SKM-1 (cell line): ENCODE data around the gene SPATA31E1.

Experiments used
- DNase-seq: peaks from one replicate; lab custom pipeline; 2025; ENCODE audit not compliant: unreplicated experiment; lab: John Stamatoyannopoulos, UW

The SPATA31E1 gene

DNA sequence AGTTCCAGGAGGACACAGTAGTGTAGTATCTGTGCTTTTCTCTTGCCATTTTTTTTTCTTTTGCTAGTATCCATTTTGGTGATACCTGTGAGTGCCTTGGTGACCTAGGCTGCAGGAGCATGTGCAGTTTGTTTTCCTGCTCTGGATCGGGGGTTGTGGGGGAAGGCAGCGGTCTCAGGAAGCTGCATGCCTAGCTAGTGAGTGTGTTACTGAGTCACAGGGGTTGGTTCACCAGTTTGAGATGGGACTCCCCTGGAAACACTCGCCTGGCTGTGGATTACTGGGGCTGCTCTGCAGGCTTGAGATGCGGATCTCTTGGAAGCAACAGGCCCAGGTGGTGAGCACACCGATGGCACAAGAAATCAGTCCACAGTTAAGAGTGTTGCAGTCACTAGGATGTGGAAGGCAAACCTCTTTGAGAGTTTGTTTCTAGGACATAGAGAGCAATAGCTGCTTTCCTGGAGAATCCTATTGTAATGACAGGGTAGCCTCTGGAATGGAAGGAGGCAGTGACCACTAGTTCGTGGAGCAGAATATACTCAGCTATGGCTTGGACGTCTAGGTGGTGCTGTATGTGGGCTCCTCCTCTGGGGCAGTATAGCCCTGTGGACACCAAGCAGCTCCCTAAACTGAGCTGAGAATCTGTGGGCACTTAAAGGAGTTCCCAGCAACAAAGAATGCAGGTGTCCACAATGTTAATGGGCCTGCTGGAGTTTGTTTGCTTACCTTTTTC lies 20.0 kb upstream of the SPATA31E1 start:
- DNase-seq, result no peak

DNA sequence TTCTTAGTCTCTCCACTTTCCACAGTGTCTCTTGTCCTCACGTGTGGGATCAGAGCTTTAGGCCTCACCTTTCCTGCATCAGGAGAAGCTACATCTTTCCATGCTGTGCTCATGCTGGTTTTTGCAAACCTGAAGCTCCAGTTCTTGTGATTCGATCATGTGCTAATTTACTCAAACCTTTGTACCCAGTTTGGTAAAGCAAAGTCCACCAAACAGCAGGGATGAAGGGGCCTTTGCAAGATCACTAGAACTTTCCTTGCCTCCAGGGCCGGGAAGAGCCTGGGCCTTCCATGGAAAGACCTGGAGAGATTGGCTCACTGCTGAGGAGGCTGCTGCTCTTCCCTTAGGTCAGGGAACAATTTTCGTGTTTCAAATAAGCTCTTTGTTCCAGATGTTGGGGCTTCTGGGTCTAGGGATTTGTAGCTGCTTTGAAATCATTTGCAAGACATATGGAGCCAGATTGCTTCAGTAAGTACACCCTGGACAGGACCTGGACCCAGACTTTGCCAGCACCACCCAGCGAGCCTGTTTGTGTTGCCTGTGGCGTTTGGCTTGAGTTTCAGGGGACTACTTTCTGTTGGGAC lies 18.7 kb upstream of the SPATA31E1 start:
- DNase-seq, result no peak

DNA sequence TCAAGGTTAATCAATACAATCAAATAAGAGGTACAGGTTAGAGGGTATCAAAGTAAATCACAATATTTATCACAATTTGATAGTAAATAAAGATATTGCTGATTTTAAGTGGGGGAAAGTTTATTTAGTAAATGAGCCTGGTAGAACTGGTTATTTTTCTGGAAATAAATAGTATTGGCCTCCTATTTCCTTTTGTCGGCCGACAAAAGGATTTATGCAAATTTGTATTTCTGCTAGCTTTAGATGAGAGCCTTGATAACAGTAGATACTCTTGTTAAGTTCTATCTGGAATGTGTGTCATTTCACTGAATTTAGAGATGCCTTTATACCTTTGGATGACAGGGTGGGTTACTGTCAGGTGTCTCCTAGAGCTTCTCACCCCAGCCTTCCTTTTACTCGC lies 17.8 kb upstream of the SPATA31E1 start:
- DNase-seq, result no peak

DNA sequence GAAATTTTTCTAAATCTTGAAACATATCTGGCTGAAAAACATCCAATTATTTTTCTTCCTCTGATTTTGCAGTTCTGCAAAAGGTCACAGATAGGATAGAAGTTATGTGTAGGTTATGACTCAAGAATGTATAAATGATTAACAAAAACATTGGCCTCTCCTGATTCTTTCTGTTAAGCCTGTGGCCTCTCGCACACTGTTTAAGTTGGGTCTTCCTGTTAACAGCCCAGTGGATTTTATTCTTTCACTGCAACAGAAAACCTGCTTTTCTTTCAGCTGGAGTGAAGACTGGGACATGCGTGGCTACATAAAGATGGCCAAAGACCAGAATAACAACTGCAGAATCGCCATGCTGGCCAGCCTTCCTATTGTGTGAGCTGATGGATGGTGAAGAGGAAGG lies 17.1 kb upstream of the SPATA31E1 start:
- no peak for DNase-seq

DNA sequence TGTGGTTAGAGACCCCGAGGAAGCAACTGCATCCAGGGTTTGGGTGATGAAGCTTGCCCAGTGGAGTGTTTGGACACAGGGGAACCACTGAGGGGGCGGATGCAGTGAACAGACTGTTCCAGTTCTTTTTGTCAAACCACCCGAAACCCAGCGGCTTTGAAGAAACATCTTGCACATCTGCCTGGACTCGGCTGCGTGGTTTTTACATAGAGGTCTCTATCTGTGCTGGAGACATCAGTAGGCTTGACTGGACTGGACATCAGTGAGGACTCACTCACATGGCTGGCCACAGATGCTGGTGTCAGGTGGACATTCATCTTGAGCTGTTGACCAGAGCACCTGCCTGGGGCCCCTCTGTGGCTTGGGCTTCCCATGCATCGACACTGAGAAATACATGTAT lies 15.3 kb upstream of the SPATA31E1 start:
- DNase-seq, result no peak

DNA sequence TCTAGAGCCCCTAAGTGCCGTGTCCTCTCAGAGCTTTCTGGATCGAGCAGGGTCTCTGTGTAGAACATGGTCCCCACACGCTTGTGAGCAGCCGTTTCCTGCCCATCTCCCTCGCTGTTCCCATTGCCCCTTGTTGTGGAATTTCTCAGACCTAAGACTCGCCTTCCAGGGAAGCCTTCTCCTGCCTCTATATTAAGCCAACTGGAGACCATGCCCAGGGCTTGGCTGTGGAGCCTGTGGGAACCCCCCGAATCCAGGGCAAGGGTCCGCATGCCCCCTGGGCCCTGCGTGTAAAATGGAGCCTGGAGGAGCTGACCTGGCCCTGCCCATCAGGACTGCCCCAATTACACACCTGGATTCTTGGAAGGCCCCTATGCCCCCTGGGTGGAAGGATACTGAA lies 14.5 kb upstream of the SPATA31E1 start:
- DNase-seq, result no peak

DNA sequence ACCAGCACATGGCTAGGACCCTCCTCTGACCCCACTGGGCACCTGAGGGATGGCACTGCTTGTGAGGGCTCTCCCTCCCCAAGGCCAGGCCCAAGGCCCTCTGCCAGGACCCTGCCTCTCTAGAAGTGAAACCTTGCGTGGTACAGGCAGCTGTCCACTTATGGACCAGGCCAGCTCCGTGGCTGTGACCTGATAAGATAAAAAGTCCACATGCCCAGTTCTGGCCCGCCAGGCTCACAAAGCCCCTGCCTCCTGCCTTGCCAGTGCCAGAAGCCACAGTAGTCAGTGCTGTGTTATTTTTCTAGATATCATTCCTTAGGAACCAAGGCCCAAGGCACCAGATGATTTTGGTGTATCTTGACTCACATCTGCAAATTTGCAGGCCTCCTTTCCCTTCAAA lies 14.0 kb upstream of the SPATA31E1 start:
- DNase-seq, result no peak

DNA sequence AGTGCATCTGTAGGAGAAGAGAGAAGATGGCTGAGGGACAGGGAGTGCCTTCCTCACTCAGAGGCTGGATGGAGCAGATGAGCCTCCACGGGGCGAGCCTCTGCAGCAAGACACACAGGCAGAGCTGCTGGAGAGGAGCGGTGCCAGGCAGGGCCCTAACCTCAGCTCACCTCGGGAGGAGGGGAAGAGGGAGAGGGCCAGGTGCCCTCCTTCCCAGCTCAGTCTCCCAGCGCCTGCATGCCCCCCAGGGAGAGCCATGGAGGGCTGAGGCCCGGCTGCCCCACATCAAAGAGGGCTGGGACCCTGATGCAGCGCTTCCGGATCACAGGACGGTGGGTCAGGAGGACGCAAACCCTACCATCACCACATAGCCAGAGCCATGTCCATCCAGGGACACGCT lies 13.6 kb upstream of the SPATA31E1 start:
- no peak for DNase-seq

DNA sequence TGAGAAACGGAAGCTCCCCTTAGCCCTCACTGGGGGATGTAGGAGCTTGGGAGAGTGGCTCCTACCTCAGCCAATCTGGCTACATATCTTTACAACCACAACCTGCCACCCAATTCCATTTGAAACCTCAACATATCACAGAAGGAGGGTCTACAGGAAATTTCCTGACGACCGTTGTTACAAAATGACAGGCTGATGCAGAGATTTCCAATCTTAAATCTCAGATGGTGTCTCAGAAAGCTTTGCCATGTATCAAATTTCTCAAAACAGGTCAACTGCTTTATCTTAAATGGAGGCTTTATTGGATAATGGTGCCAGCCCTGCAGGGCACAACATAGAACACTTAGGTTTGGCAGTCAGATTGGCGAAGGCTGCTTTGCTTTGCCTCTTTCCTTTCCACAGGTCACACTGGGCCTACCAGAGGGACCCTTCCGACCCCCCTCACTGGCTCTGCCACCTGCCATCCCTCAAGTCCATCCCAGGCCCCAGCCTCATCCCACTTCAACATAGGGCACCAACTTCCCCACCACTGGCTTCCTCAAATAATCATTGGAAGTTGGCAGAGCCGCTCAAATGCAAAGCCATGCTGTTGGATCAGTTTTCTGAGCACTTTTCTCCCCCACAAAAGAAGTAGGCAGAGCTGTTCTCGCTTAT lies 11.1 kb upstream of the SPATA31E1 start:
- no peak for DNase-seq

DNA sequence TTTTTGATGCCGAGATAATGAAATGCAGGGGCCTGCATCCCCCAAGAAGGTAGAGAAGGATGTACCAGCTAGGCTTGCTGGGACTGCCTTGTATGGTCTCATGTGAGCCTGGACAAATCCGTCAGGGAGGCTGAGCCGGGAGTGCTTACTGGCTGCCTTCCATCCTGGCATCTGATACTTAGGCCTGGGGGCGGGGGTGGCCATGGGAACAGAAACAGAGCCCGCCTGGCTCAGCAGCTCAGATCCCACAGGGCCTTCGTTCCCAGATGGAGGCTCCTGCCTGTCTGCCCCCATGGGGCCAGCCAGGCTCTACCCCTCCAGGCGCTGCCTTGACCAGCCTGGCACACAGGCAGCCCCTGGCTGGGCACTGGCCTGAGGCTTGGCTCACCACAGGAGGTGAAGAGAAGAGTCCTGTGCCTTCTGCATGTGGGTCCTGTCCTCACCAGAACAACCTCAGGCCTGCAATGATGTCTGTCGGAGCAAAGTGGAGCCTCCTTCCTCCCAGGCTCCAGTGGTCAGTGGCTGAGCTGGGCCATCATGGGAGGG lies 10.5 kb upstream of the SPATA31E1 start:
- no peak for DNase-seq

DNA sequence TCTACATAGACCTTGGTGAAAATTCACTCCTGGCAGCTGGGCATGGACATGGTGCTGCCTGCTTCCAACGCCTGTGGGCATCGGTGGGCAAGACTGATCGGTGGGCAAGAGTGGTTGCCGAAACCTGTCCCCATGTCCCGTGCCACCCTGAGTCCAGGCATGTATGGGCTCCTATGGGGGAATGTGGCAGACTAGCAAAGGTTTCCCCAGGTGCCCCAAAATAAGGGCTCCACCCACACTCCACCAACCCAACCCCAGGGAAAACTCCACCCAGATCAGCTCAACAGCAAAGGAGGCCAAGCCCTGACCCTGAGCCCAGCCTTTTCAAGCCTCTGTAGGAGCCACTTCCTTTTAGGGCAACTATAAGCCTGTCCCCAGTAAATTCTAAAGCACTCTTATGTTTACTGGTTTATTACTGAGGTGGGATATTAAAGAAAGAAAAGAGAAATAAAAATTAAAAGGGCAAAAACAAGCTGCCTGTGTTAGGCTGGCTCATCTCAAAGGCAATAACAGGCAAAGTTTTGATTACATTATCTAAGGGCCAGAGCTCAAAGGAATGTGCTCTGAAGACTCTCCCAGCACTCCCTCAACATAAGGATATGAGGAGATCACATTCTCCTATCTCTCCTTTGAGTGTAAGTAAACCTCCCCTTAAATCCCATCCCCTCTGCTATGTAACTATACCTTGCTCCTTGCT lies 8.9 kb upstream of the SPATA31E1 start:
- no peak for DNase-seq

DNA sequence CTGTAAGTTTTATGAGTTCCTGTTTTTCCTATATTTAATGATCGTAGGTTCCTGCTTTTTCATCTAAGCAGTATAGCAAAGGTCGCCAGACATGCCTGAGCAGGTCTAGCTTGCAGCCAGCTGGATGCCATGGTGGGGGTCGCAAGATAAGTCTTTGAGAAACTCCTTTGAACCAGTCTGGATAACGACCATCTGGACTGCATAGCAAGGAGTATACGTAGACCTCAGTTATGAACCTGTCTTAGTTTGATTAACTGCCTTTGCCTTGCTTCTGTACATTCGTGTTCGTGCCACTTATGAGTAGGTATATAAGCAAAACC lies 8.4 kb upstream of the SPATA31E1 start:
- no peak for DNase-seq

DNA sequence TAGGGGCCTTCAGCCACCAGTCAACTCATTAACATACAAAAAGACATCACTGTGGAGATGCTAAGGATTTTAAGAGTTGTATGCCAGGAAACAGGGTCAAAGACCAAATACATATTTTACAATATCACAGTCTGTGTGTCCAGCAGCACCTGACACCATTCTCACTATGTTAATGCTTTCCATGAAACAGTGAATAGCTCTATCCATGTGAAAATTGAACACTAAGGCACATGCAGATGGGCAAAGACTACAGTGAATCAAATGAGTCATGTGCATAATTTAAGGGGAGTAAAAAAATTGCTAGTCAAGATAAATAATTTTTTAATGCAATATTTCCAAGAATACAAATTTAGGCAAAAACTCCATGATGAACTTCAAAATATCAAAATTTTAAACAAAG lies 7.6 kb upstream of the SPATA31E1 start:
- no peak for DNase-seq

DNA sequence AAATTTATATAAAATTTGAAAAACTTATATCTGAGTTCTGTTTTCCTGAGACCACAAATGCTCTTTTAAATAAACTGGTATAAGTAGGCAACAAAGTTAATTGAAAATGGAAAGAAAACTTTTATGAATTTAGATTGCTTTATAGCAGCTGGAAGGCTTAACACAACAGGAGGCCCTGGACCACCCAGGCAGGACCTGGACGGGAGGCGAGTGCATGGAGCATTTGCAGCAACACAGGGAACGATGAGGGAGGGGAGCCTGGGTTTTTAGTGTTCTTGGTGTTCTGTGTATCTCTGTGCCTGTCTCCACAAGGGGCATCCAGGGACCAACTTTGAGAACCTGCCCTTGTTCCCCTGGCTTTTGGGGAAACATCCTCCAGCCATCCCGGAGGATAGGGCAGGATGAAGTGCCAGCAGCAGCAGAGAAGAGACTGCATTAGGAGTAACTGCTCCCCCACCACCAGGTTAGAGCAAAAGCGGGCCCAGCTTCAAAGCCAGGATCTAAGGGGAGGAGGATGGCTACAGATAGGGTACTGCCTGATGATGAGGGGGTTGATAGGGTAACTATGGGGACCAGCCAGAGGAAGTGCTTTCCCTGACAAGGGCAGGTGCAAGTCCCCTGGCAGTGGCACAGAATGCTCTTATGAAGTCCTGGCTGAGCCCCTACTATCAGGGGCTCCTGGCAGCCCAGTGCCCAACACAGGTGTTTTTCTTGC lies 6.7 kb upstream of the SPATA31E1 start:
- DNase-seq, result no peak

DNA sequence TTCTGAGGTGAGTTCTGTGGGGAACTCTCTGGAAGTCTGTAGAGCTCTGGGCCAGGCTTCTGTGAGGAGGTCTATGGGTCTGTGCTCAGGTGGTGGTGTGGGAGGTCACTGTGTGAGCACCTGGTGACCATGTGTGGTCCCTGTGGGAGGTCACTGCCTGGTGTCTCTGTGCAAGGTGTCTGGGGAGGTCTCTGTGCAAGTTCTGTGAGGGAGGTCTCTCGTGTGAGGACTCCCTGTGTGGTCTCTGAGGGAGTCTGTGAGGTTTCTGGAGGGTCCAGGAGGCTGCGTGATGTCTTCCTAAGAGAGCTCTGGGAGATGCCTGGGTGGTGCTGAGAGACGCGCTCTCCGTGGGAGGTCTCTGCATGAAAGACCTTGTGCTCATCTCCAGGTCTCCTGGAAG lies 6.0 kb upstream of the SPATA31E1 start:
- no peak for DNase-seq

DNA sequence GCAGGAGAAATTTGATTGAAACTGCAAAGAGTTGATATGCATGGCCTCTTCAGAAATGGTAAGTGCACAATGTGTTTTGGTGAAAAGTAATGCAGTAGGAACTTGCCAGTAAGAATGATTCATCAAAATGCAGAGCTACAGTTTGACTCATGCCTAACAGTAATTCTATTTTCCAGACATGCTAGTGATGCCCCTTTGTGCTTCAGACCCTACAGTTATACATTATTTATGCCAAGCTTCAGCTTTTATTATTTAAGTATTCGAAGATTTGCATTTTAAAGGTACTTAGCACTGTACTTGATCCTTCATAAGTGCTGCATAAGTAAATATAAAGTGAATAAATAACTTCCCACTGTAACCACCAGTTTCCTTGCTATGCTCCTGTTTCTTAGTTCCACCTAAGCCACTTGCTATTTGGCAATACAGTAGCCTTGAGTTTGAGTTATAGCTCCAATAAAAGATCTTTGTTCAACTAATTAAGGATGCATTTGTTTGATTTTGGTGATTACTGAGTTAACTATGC lies 3.6 kb upstream of the SPATA31E1 start:
- no peak for DNase-seq

DNA sequence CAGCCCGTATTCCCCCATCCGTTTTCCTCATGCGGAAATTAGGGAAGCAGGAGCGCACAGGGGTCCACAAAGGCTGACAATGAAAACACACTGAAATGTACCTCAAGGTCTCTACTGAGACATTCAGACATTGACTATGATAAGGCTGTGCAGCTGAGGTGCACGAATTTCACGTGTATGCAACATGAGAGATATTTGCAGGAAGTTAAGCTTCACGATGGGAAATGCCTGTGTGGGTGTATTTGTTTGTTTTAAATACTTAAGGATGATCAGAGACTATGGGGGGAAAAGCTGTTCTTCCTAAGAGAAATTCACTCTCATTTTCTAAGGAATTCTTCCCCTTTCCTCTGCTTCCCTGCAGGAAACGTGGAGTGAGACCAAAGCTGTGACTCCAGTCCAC lies 2.6 kb upstream of the SPATA31E1 start:
- DNase-seq, result no peak

DNA sequence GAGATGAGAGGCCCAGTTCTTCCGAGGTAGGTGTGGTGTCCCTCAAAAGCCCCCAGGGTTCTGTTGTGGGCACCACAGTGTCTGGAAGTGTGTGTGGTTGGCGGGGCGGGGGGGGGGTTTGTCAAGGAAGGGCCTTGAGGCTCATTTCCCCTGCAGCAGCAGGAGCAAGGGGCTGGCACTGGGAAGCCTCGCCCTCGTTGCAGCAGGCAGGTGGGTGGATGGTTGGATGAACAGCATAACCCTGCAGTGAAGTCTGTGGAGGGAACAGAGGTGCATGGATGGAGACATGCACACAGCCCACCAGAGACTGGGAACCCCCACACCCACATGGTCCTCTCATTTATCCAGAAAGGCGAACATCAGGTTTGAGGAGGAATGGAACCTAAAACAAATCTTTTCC lies 2.0 kb upstream of the SPATA31E1 start:
- no peak for DNase-seq

DNA sequence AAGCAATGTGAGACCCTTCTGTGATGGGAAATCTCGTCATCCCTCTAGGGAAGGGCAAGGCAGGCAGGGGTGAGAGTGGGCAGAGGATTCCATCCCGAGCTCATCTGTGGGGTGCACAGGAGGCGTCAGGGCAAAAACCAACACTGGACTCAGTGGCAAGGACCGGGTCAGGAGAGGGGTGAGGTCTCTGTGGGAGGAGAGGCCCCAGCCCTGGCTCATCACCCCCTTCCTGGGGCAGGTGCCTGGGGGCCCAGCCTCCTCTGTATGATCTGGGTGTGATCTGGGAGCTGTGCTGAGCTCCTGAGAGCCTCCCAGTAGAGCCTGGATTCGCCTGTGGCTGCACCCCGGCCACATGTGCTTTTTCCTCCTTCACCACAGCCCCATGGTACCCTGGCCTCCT lies 597 bp downstream of the SPATA31E1 start:
- DNase-seq, result no peak

DNA sequence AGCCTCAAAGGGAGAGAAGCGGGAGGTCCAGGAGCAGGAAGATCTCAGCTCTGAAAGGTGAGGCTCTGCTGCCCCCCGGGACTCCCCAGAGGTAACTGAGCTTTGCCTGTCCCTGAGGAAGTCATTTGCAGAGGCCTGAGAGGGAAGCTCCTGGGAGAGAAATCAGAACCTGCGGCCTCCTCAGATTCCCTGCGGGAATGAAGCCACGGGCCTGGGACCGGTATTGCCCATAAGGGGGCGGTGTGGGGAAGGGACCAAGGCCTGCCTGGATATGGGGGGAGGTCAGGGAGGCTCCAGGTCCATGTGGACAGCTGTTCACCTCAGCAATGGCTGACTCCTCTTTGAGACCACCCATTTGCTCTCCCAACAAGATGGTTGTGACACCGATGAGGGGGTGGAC lies 1.3 kb downstream of the SPATA31E1 start:
- no peak for DNase-seq
